Ascending aorta (tissue), 2 donors: ENCODE data around the gene ZNF132. TPM values are rescaled to one million over a fixed set of nuclear protein-coding genes. Genes with fewer than 3 reads are reported as not detected.

Experiments used
- DNase-seq, 2 donors: peaks; one replicate each; pipeline ENCODE4 v3.0.0-alpha.2; 2019; ENCODE audit warnings: low spot score in 2 of 2
- H3K27ac ChIP-seq, 2 donors: fragments of 200-600 bp; sonication (generic); one replicate each; pipeline ENCODE4 v1.5.1; 2016 to 2017; ENCODE audit warnings: mild to moderate bottlenecking in 1 of 2
- H3K27me3 ChIP-seq: fragments of 200-600 bp; sonication (generic); one replicate; pipeline ENCODE4 v1.5.1; 2017
- H3K36me3 ChIP-seq, 2 donors: fragments of 200-600 bp; sonication (generic); one replicate each; pipeline ENCODE4 v1.5.1; 2016
- H3K4me1 ChIP-seq, 2 donors: fragments of 200-600 bp; sonication (generic); one replicate each; pipeline ENCODE4 v1.5.1; 2016 to 2017; ENCODE audit warnings: mild to moderate bottlenecking in 1 of 2
- H3K4me3 ChIP-seq, 2 donors: fragments of 200-600 bp; sonication (generic); one replicate each; pipeline ENCODE4 v1.5.1; 2016 to 2017; ENCODE audit warnings: mild to moderate bottlenecking in 1 of 2
- H3K9me3 ChIP-seq, 2 donors: fragments of 200-600 bp; sonication (generic); one replicate each; pipeline ENCODE4 v1.5.1; 2016
- intact Hi-C: fragments of 100-400 bp; cut with DNase I; formaldehyde crosslinking; loops from one replicate; pipeline ENCODE4 v1.15.1; 2023
- total RNA-seq: library from RNA; depleted of rRNA; stranded (reverse); fragments of >200 nt; gene quantifications from one replicate; pipeline ENCODE4 v1.1.0, GENCODE V29; 2016
- TF ChIP-seq, protein P1 (sequence below), 3 experiments: fragments of 200-600 bp in 2 of 3; fragments of 450-650 bp in 1 of 3; sonication (generic) in 2 of 3; IDR thresholded peaks; one replicate each; pipeline ENCODE4 v1.5.1; 2016 to 2019; ENCODE audit warnings: antibody characterized with exemption in 3 of 3, mild to moderate bottlenecking in 1 of 3, moderate library complexity in 1 of 3

Gene ZNF132
- total RNA-seq, 1 donor from 2014 or later, result 5.2 TPM

- Histone ChIP-seq H3K9me3 (no peaks in the 10 kb centered on the region), H3K4me3 (no peak overlapping the region), H3K36me3 (peaks cover 16 to 22% of the 10 kb centered on the region in 2 donors), H3K4me1 (peaks cover 7 to 10% of the 10 kb centered on the region in 2 donors), H3K27me3 (no peaks in the 10 kb centered on the region), H3K27ac (no peak overlapping the region)
- TF ChIP-seq, protein P1, sequence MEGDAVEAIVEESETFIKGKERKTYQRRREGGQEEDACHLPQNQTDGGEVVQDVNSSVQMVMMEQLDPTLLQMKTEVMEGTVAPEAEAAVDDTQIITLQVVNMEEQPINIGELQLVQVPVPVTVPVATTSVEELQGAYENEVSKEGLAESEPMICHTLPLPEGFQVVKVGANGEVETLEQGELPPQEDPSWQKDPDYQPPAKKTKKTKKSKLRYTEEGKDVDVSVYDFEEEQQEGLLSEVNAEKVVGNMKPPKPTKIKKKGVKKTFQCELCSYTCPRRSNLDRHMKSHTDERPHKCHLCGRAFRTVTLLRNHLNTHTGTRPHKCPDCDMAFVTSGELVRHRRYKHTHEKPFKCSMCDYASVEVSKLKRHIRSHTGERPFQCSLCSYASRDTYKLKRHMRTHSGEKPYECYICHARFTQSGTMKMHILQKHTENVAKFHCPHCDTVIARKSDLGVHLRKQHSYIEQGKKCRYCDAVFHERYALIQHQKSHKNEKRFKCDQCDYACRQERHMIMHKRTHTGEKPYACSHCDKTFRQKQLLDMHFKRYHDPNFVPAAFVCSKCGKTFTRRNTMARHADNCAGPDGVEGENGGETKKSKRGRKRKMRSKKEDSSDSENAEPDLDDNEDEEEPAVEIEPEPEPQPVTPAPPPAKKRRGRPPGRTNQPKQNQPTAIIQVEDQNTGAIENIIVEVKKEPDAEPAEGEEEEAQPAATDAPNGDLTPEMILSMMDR (IDR thresholded peaks at IDR 0.05), result no peak
- no peak for DNase-seq
- intact Hi-C loops, result no loop called here
Observed at GRCh38 chr19:58398087-58398486, 41.9 kb downstream of the ZNF132 start.

- Histone ChIP-seq H3K4me3 (no peak overlapping the region), H3K27ac (no peak overlapping the region), H3K9me3 (no peaks in the 10 kb centered on the region), H3K4me1 (peaks cover 7 to 10% of the 10 kb centered on the region in 2 donors), H3K27me3 (no peaks in the 10 kb centered on the region), H3K36me3 (peaks cover 21 to 27% of the 10 kb centered on the region in 2 donors)
- intact Hi-C loops, result no loop called here
- TF ChIP-seq, protein P1 (IDR thresholded peaks at IDR 0.05), result no peak
- no peak for DNase-seq
Observed at GRCh38 chr19:58397533-58398037, 42.4 kb downstream of the ZNF132 start.

GRCh38 chr19:58396691-58397532, 43.0 kb downstream of the ZNF132 start:
- intact Hi-C loops, result no loop called here
- Histone ChIP-seq H3K4me3 (no peak overlapping the region), H3K9me3 (no peaks in the 10 kb centered on the region), H3K27ac (no peak overlapping the region), H3K36me3 (peaks cover 24 to 33% of the 10 kb centered on the region in 2 donors), H3K27me3 (no peaks in the 10 kb centered on the region), H3K4me1 (peaks cover 7 to 10% of the 10 kb centered on the region in 2 donors)
- no peak for DNase-seq
- TF ChIP-seq, protein P1 (IDR thresholded peaks at IDR 0.05), result no peak

- H3K36me3 ChIP-seq, result peaks cover 27 to 39% of the 10 kb centered on the region in 2 donors
- DNase-seq, result no peak
Observed at GRCh38 chr19:58395979-58396627, 43.9 kb downstream of the ZNF132 start.

DNA sequence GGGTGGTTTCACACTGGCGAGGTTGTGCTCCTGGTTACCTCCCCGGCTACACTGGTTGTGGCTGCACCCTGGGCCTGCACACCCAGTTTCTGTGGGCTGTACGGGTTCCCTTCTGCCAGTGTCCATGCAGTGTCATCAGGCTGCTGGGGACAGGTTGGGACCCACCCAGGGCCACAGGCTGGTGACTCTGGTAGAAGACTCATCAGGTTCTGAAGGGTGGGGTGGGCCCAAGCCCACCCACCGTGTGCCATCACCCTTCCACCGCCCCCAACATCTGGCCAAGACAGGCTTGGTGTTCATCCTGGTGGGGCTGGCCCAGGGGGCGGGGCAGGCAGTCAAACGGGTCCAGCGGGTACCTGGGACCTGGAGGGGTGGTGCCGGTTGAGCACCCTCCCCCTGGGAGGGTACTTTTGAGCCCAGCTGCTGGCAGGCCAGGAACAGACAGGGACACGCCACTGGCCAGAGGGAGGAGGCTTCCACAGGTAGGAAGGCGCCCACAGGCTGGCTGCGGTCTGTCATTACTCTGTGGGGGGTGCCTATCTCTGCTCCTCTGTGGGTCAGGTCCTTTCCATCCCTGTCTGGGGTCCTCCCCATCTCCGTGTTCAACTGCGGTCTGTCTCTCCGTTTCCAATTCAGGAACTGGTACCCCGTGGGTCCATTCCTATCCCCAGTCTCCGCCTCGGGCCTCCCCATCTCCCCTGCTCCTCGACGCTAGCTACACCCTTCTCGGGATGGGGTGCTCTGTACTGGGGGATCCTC, 44.6 kb downstream of the ZNF132 start, which contains the start of gene RNF225:
Gene RNF225, plus strand, starts transcription at position 437 of the 759 bp plus-strand sequence. CDS start 434 bp downstream, outside the sequence.
- Histone ChIP-seq H3K4me3 (no peak within 1 kb of the TSS), H3K9me3 (no peaks in the 10 kb centered on the region), H3K27ac (no peak within 1 kb of the TSS), H3K4me1 (peaks cover 2 to 9% of the 10 kb centered on the region in 2 donors), H3K27me3 (no peaks in the 10 kb centered on the region), H3K36me3 (peaks cover 27 to 46% of the 10 kb centered on the region in 2 donors)
- intact Hi-C loops, result no loop called here
- TF ChIP-seq, protein P1 (IDR thresholded peaks at IDR 0.05), result no peak
- DNase-seq, result no peak

More at GRCh38 chr19:58395979-58396627, 43.9 kb downstream of the ZNF132 start:
- TF ChIP-seq, protein P1 (IDR thresholded peaks at IDR 0.05), result no peak
- Histone ChIP-seq H3K9me3 (no peaks in the 10 kb centered on the region), H3K27ac (no peak overlapping the region), H3K27me3 (no peaks in the 10 kb centered on the region), H3K4me1 (peaks cover 7 to 10% of the 10 kb centered on the region in 2 donors), H3K4me3 (no peak overlapping the region)
- intact Hi-C loops, result no loop called here
